GM19372 (cell line): ENCODE results near the gene MOB3A.
A peak's percentile ranks its signal among the peaks of the same experiment; 100 is the strongest.

Experiments used
- ATAC-seq: cut with Tn5 transposase; IDR thresholded peaks from one replicate; pipeline ENCODE4 v1.9.1; 2021; ENCODE audit warnings: mild to moderate bottlenecking, low read depth, moderate library complexity; ENCODE audit not compliant: unreplicated experiment

MOB3A gene

GRCh38 chr19:2048104-2048958 lies 47.8 kb downstream of the MOB3A start:
- no peak for ATAC-seq

DNA sequence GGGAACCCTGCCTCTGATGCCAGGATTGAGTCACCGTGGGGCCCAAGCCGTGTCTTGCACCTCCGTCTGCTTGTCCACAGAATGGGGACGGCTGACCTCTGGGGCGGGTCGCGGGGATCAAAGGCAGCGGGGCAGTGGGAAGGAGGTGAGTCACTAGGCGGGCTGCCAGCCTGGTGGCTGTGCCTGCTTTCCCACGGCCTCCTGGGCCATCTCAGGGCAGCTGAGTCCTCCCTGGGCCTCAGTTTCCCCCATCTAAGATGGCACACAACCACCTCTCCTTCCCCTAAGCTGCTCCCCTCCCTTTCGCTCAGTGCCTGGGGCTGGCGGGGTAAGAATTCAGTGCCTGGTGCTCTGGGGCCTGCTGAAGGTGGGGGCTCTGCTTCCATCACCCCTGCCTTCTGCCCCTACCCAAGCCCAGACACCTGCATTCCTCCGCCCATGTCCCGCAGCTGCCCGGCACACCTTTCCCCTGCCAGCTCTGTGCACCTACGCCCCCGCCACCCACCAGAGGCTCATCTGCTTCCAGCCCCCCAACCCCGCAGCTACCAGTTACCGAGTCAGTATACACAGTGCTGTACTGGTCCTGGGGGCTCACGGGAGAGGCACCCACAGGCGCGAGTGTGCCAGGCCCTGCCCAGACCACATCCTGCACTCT lies 48.5 kb downstream of the MOB3A start:
- no peak for ATAC-seq

DNA sequence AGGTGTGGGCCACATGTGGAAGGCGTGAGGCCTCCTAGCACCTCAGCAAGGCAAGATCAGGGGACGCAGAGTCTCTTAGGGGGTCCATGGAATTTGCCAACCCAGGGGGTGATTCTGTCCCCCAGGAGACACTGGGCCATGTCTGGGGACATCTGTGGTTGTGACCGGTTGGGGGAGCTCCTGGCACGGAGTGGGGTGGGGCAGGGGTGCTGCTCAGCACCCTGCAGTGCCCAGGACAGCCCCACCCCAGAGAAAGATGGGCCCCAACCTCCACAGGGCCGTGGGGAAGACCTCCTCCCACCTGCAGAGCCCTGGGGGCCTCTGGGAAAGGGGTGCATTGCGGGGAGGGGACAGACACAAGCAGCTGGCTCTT lies 49.1 kb downstream of the MOB3A start:
- no peak for ATAC-seq

DNA sequence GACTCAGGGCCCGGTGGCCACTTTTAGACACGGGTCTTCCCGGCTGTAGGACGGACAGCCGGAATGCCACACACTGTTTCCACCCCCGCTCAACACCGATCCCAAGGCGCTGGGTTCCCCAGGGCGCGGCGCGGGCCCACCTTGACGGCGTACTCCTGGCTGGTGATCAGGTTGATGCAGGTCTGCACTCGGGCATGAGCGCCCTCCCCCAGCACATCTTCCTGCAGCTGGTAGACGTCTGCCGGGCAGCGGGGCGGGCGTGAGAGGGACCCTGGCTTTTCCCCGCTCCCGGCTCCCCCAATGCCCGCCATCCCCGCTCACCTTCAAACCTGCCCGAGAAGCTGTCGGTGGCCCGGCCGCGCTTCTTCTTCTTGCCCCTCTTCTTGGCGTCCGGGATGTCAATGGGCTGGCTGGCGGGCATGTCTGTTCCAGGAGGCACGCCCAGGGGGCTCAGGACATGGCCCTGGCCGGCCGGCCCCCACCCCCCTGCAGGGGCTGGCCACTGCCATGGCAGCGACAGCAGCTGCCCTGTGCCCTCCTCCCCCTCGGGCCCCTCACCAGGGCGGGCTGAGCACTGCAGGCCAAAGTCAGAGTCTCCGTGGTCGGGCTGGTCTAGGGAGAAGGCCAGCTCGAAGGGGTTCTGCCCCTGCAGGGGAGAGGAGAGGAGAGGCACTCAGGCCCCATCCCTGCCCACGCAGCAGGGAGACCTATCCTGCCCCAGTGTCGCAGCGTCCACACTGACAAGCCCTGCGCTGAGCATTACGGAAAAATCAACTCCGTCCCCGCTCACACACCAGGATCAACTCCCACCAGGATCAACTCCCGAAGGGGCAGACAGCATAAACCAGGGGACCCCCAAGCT lies 49.8 kb downstream of the MOB3A start:
- no peak for ATAC-seq

GRCh38 chr19:2045501-2046045 lies 50.6 kb downstream of the MOB3A start:
- ATAC-seq = no peak

GRCh38 chr19:2044709-2045500 lies 51.2 kb downstream of the MOB3A start:
- ATAC-seq = no peak

DNA sequence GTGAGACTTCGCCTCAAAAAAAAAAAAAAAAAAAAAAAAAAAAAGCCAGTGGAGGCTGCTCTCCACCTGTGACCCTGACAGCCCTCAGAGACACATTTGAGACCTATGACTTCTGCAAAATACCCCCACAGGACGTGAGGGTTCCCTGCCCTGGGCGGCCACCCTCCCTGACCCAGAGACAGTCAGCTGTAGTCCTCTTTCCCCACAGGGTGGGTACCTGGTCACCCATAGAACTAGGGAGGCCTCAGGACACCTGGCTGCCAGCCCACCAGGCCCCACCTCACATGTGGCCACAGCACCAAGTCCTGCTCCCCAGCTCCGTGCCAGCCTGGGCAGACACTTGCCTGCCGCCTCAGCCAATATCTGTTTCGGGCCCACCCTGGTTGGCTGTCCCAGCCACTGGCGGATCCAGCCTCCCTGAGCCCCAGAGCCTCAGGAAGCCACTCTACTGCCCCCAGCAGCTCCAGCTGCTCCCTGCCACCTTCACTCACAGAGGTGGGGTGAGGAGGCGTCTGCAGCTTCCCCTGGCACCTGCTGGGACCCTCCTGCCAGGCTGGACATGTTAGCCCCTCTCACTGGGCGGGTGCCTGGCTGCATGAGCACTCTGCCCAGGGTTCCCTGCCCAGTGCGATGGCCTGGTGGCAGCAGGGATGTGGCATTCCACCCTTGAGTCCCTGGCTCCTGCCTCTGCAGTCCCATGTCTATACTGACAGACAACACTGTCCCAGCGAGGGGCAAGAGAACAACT lies 52.0 kb downstream of the MOB3A start:
- ATAC-seq = no peak

- ATAC-seq = no peak
Measured at GRCh38 chr19:2043251-2043641, 52.9 kb downstream of the MOB3A start.

DNA sequence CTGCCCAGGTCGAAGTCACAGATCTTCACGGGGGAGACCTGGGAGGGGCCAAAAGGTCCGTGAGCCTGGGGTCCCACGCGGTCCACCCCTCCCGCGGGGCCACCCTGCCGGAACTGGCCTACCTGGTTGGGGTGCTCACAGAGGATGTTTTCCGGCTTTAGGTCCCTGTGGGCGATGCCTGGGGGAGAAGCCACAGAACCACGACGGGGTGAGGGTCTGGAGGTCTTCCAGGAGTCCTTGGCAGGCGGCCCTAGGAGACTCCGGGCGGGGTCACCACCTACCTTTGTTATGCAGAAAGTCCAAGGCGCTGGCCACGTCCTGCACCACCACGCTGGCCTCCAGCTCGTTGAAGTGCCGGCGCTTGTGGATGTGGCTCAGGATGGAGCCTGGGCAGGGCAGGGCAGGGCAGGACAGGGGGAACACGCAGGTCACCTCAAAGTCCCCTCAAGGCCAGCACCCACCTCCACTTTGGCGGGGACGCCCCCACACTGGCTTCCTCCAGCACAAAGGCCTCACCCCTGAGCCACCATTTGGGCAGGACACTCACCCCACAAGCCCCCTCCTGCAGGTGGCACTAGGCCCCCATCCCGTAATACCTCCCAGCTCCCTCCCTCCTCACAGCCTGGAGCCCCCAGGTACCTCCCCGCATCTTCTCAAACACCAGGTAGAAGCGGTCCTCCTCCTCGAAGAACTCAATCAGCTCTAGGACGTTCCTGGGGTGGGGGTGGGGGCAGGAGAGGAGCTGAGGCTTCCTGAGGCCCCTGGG lies 53.5 kb downstream of the MOB3A start:
- ATAC-seq = no peak

DNA sequence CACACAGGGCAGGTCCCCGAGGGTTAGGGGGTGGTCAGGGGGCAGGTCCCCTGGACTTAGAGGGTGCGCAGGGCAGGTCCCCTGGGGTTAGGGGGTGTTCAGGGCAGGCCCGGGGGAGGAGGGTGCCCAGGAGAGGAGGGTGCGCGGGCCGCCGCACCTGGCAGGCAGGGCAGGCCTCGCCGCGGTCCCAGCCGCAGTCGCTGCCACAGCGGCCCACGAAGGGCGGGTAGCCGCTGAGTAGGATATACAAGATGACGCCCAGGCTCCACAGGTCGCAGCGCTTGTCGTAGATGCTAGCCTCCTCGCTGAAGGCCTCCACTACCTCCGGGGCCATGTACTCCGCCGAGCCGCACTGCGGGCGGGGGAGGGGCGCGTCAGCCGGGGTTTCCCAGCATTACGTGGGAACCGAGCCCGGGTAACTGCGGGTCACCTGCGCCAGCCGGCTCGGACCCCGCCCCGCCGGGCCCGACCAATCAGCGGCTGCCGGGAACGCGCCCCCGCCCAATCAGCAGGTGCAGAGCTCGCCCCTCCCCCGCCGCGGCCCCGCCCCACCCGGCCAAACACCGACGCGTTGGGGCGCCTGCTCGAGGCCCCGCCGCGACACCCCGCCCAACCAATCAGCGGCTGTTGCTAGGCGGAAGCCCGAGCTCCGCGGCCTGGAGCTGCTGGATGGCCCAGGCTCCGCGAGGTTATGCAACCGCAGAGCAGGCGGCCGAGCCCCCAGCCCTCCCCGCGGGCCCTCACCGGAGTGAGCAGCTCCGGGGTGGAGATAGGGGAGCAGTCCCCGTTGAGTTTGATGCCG lies 54.2 kb downstream of the MOB3A start:
- ATAC-seq = peak; percentile 78

GRCh38 chr19:2041433-2041682 lies 54.8 kb downstream of the MOB3A start:
- ATAC-seq = no peak

- ATAC-seq = no peak
Measured at GRCh38 chr19:2040647-2041432, 55.3 kb downstream of the MOB3A start.

DNA sequence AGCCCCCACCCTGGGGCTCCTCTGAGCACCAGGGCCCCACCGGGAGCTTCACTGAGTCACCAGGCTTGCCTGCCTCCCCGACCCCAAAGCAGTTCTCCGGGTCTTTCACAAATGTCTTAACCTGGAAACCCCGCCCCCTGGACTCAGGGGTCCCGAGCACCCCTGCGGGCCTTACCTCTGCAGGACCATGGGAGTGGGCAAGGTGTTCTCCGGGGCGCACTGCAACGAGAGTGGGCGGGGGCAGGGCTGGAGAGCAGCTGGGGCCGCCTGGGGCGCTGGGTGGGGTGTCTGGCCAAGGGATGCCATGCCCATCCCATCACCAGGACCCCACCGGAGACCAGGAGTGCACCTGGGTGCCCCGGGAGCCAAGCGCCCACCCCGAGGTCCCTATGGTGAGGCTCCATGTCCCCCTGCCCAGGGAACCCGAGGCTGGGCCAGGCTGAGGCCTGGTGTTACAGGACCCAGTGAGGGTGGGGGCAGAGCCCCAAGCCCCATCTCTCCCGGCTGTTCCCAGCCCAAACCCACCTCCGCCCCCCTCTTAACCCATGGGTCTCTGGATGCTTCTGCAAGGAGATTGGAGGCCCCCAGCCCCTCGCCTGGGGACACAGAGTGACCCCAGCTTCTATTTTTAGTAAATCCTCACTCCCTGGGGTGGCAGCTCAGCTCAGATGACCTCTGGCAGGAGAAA lies 56.0 kb downstream of the MOB3A start:
- no peak for ATAC-seq

DNA sequence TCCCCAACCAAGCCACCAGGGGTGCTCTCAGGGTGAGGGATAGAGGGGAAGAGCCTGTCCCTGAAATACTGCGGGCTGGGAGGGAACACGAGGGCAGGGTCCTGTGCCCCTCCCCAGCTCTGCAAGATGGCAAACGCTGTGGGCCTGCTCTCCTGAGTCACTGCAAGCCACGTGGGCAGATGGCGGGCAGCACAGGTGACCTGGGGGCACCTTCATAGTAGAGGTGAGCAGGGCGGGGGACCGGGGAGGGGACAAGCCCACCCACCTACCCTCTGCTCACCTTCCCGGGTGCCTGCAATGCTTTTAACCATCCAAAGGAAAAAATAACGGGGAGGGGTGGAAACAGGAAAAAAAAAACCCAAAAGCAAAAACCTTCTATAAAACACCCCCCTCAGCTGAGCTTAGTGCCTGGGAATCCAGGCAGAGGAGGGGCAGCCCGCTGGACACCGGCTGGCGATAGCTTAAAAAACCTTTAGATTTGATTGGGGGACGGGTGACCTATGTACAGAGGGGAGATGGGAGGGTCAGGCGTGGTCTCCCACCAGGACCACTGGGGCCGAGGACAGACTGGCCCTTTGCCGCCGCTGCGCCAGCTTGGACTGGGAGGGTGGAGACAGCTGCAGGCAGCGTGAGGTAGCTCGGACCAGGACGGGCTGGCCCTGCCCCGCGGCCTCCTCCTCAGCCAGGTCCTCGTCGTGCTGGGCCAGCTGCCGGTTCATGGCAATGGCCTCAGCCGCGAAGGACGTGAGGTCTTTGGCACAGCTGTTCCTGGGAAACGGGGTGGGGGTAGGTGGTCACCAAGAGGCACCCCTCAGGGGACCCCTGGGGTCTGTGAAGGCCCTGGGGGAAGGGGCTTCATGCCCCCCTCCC lies 56.8 kb downstream of the MOB3A start:
- ATAC-seq = no peak

- no peak for ATAC-seq
Measured at GRCh38 chr19:2038284-2039088, 57.6 kb downstream of the MOB3A start.
